ENCODE measurements around the gene USP21. TPM values are rescaled to one million over a fixed set of nuclear protein-coding genes. Genes with fewer than 3 reads are reported as not detected.
A peak's percentile ranks its signal among the peaks of the same experiment; 100 is the strongest.

The USP21 gene
- total and polyA plus RNA-seq, 2 of the 8 experiments (the other 6 are each of a cell fraction or from before 2014, with no cell fraction given) = 23.9 to 36.3 TPM

- Histone ChIP-seq H2BK20ac (ENCODE audit: low read length) (no peak overlapping the region), H3K27me3 (replicated peaks in 1 of 4; ENCODE audit: control insufficient read depth in 3 of 4, extremely low read depth in 1 of 4, insufficient read depth in 3 of 4, low read length in 3 of 4) (no peaks in the 10 kb centered on the region), H3K23ac (ENCODE audit: insufficient read length) (no peak overlapping the region), H3K79me1 (ENCODE audit: low read depth, low read length) (no peaks in the 10 kb centered on the region; the same call in 1 of the 2 replicates), H3K27ac (ENCODE audit: low read depth, low read length) (no peak overlapping the region), H2AK5ac (ENCODE audit: low read depth, low read length) (no peak overlapping the region), H3K9ac (replicated peaks in 1 of 4; ENCODE audit: extremely low read depth in 1 of 4, low read depth in 3 of 4, low read length in 3 of 4) (no peak overlapping the region), H3K79me2 (ENCODE audit: control insufficient read depth in 1 of 2, insufficient read depth in 2 of 2, low read length in 2 of 2) (no peaks in the 10 kb centered on the region; a peak in 1 of 4 replicates), H3K18ac (ENCODE audit: extremely low read depth, low read length) (no peak overlapping the region), H4K5ac (ENCODE audit: insufficient read length, low read depth, low read length) (no peak overlapping the region), H2AFZ (ENCODE audit: low read length) (no peak overlapping the region), H3K36me3 (ENCODE audit: control insufficient read depth in 2 of 4, insufficient read depth in 4 of 4, low read length in 3 of 4) (peaks cover 2 to 12% (median 7%) of the 10 kb centered on the region in 4 experiments; a peak in 5 of 8 replicates), H3K4me1 (replicated peaks in 1 of 4; ENCODE audit: control insufficient read depth in 3 of 4, insufficient read depth in 4 of 4, low read length in 3 of 4) (peaks cover 0 to 20% (median 8%) of the 10 kb centered on the region in 4 experiments; a peak in 5 of 7 replicates), H4K91ac (replicated peaks; ENCODE audit: insufficient read length, low read length) (no peak overlapping the region), H3K4ac (replicated peaks; ENCODE audit: insufficient read length, low read depth, low read length) (no peak overlapping the region), H3K14ac (ENCODE audit: insufficient read length) (no peak overlapping the region), H3K4me3 (ENCODE audit: extremely low read depth in 1 of 4, insufficient read depth in 2 of 4, low read depth in 3 of 4, low read length in 4 of 4) (no peak overlapping the region), H3K23me2 (ENCODE audit: low read depth, low read length) (peaks cover 6% of the 10 kb centered on the region), H3K9me3 (ENCODE audit: insufficient read depth in 2 of 2, low read depth in 1 of 2, low read length in 1 of 2) (no peaks in the 10 kb centered on the region), H3K4me2 (ENCODE audit: insufficient read depth in 1 of 2, low read depth in 2 of 2, low read length in 2 of 2) (peak overlapping the region in 1 of 2 experiments; percentile 63; a peak in 1 of 4 replicates), H2BK15ac (ENCODE audit: low read length) (no peak overlapping the region), H2BK12ac (ENCODE audit: low read depth, low read length) (no peak overlapping the region), H2BK5ac (ENCODE audit: low read depth, low read length) (no peak overlapping the region), H4K8ac (ENCODE audit: extremely low read depth, insufficient read depth, low read length) (no peak overlapping the region), H2BK120ac (replicated peaks; ENCODE audit: low read depth, low read length) (no peak overlapping the region), H3K56ac (replicated peaks; ENCODE audit: insufficient read length, low read depth, low read length) (no peak overlapping the region), H4K20me1 (replicated peaks in 1 of 2; ENCODE audit: control insufficient read depth in 1 of 2, insufficient read depth in 2 of 2, low read length in 2 of 2) (no peaks in the 10 kb centered on the region)
- ChIA-PET POLR2A (ENCODE audit: partially characterized antibody) (interaction anchor here (0.6 to 0.9 kb wide), 2 partner anchors 11 to 59 kb away, joined by 3 read pairs; no protein-coding TSS in a partner anchor), CTCF (ENCODE audit: partially characterized antibody) (interaction anchor here (1.1 kb wide), 2 partner anchors 11 to 152 kb away, joined by 3 read pairs; no protein-coding TSS in a partner anchor)
- 91% methylated on average over 22 of the region's 22 CpGs; no CpG with 5 or more reads in 1 of the 2 experiments for WGBS, 2 experiments (ENCODE audit: extremely low coverage in 1 of 2, insufficient coverage in 1 of 2, insufficient read length in 1 of 2, insufficient replicate concordance in 2 of 2, low coverage in 1 of 2, low lambda C conversion rate in 2 of 2, missing lambda C conversion rate in 1 of 2)
- no peak for FAIRE-seq
- DNase-seq (ENCODE audit: low read depth in 1 of 2, low spot score in 2 of 2) = no peak
- TF ChIP-seq NRF1 (IDR thresholded peaks at IDR 0.05; ENCODE audit: low read depth, low read length) = no peak
- TF ChIP-seq ASH2L (IDR thresholded peaks at IDR 0.05; ENCODE audit: low read length) = no peak
- TF ChIP-seq JUN (IDR thresholded peaks at IDR 0.05; ENCODE audit: low read depth, low read length) = no peak
- no peak for TF ChIP-seq SIRT6 (IDR thresholded peaks at IDR 0.05; ENCODE audit: low read length)
- TF ChIP-seq SUZ12 (IDR thresholded peaks at IDR 0.05; ENCODE audit: low read length) = no peak
- no peak for TF ChIP-seq HDAC2 (IDR thresholded peaks at IDR 0.05; ENCODE audit: borderline replicate concordance in 1 of 2, low read depth in 2 of 2, low read length in 2 of 2)
- TF ChIP-seq POU5F1 (IDR thresholded peaks at IDR 0.05; ENCODE audit: low read depth, low read length) = no peak
- TF ChIP-seq SP4 (IDR thresholded peaks at IDR 0.05; ENCODE audit: low read length) = no peak
- TF ChIP-seq, protein P1, sequence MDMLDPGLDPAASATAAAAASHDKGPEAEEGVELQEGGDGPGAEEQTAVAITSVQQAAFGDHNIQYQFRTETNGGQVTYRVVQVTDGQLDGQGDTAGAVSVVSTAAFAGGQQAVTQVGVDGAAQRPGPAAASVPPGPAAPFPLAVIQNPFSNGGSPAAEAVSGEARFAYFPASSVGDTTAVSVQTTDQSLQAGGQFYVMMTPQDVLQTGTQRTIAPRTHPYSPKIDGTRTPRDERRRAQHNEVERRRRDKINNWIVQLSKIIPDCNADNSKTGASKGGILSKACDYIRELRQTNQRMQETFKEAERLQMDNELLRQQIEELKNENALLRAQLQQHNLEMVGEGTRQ (IDR thresholded peaks at IDR 0.05; ENCODE audit: low read length) = no peak
- TF ChIP-seq CEBPB (IDR thresholded peaks at IDR 0.05; ENCODE audit: low read depth, low read length) = no peak
- TF ChIP-seq MAFK (IDR thresholded peaks at IDR 0.05; ENCODE audit: low read depth, low read length) = no peak
- no peak for TF ChIP-seq BACH1 (IDR thresholded peaks at IDR 0.05; ENCODE audit: low read length)
- no peak for TF ChIP-seq TCF12 (IDR thresholded peaks at IDR 0.05; ENCODE audit: low read depth, low read length)
Measured at GRCh38 chr1:161160671-161161145, 1.4 kb downstream of the USP21 start.
